Prostate gland (tissue), 2 donors: ENCODE measurements around the gene KIAA0232.

ENCODE experiments used
- CTCF ChIP-seq, 4 experiments: fragments of 200-600 bp in 2 of 4; fragments of 450-650 bp in 2 of 4; sonication (generic) in 2 of 4; IDR thresholded peaks; 1 replicate in 3 of 4; 2 replicates in 1 of 4; pipeline ENCODE4 v1.5.1; 2016 to 2019; ENCODE audit warnings: antibody characterized with exemption in 4 of 4, mild to moderate bottlenecking in 2 of 4, moderate library complexity in 2 of 4
- POLR2A ChIP-seq: fragments of 450-650 bp; IDR thresholded peaks from one replicate; pipeline ENCODE4 v1.6.1; 2016; ENCODE audit warnings: antibody characterized with exemption, mild to moderate bottlenecking
- POLR2AphosphoS5 ChIP-seq: sonication (generic); formaldehyde crosslinking; IDR thresholded peaks from one replicate; pipeline ENCODE4 v1.6.1; 2017; ENCODE audit warnings: antibody characterized with exemption

GRCh38 chr4:6849691-6850090, 67.2 kb downstream of the KIAA0232 start:
- TF ChIP-seq POLR2A (no peak), CTCF (IDR thresholded peaks at IDR 0.05) (no peak), POLR2AphosphoS5 (no peak)
